T-helper 2 cell (primary cell): ENCODE results near the gene CLIC5.

Source experiments
- DNase-seq, 5 experiments: peaks; one replicate each; pipeline versions ENCODE4 v3.0.0 to v3.0.0-alpha.2; 2012 to 2022

Gene CLIC5

DNA sequence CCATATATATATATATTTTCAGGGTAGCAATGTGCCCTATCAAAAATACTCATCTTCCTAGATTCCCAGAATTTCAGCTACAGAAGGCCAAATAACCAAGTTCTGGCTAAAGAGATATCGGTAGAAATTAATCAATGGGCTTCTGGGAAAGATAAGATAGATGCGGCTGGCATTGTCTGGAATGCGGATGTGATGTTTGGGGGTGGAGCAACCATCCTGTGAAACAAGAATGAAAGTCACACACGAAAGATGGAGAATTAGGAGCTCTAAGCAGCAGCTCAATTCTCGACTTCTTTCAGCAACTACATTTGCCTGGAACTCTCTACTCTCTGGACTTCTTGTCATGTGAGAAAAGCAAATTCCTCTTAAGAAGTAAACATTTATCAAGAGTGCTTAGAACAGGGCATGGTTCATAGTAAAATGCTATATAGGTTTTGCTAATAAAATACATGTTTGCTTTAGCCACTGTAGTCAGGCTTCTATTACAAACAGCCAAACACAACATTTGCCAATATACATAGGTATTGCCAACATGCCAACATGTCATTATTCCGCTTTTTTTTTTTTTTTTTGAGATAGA lies 90.8 kb downstream of the CLIC5 start:
- no peak for DNase-seq

DNA sequence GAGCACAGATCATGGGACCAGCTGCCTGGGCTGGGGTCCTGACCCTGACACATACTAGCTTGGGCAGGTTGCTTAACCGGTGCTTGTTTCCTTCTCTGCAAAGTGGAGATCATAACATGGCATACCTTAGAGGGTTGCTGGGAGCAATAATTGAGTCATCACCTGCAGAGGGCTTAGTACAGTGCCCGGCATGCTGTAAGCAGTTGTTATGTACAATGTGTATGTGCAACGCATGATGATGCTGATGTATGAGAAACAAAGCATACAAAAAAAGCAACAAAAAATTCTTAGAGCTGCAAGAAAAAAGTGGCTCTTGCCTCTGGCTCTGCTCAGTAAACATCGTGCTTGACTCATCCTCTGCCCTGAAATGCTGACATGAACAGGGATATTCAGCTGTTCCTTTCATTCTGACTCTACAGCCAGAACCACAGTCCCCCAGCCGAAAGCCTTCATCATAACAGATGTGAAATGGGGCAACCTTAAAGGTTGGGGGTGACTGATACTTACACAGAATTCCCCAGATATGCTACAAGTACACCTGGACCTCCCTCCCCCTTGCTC lies 91.7 kb downstream of the CLIC5 start:
- peak in 2 of 5 experiments; percentile 24 to 94 for DNase-seq

DNA sequence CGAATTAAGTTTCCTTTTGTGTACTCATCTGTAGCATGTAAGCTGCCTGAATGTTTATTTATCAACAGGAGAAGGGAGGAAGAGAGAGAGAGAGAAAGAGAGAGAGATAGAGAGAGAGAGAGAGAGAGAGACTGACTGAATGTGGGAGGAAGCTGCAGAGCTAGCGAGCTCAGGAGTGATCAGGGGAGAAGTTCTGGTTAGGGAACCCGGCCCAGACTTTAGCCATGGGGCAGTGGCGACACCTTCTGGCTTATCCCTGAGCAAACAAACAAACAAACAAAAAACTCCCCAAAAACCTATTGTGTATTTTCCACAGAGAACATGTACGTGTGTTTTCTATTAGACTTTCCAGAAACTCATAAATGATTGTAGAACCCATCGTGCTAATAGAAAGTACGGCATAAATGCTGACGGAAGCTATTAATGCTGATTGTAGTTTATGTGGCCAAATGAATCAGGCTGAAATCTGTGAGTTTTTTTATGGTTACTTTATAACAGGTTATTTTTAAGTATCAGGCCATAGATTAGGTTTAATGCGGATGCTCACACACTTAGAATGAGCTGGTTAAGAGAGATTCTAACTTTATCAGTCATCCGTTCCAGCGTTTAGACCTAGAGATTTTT lies 92.8 kb downstream of the CLIC5 start:
- peak in 4 of 5 experiments; percentile 10 to 87 (median 24) for DNase-seq

DNA sequence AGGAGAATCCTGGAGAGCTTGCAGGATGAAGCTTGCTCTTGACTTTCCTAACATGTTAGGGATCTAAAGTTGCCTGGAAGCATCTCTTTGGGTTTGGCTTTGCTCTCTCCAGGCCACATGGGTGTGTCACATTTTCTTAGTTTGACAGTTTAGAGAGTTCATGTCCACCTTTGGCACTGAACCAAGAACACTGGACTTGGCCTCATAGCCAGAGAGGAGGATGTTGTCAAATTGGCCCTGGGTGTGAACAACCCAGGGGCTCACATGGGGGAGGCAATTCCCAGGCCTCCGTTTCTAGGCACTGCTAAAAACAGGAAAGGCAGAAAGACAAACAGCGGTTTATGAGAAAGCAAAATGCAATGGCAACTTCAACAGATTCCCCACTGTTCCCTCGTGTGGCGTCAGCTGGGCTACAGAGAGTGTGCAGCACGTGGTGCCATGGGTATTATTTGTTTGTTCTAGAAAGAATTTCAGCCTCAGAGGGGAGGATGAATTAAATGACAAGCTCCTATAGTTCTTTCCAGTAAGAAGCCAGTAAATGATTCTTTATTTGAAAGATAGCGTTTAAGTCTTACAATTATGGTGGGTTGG lies 93.9 kb downstream of the CLIC5 start:
- no peak for DNase-seq

DNA sequence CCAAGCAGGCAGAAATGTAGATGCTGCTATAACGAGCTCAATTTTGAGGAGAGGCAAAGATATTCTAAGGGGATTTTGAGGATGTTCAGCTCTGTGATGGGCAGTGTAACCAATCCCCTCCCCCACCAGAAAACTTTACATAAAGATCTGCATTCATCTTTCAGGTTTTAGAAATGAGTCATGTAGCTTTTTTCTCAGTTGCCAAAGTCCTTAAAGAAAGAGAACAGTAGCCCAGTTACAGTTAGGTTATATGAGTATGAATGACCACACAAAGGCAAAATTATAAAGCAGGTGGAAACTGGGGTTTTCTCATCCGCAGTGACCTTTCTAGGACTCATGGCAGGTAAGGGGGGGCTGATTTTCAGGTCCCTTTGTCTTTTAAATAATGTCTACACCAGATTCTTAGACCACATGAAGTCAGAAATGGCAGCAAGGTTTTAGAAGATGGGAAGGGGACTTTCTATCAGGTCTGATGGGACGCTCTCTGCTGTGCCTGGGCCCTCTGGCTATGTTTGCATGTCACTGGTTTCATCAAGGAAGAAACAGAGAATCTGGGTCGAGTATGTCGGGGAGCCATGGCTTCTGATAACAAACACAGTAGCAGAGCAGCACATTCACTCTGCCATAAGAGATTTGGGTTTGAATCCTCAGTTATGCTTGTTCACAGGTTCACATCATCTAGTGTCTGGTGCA lies 94.7 kb downstream of the CLIC5 start:
- DNase-seq, result peak in 1 of 5 experiments; percentile 77

DNA sequence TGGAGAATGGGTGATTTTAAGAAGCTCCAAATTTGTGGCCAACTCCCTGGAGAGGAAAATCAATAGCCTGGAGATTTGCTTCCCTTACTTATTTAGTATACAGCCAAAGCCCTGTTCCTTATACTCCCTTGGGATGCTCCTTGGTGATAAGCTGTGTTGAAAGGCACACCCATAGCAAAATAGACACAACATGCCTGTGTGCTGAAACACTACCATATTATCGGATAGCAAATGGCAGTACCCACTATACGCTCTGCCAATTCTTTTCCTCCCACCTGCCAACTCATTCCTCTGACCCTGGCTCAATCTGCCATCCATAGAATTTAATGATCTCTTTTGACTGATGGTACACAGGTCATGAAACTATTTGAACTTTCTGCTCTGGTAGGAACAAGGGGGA lies 98.2 kb downstream of the CLIC5 start:
- DNase-seq, result no peak

DNA sequence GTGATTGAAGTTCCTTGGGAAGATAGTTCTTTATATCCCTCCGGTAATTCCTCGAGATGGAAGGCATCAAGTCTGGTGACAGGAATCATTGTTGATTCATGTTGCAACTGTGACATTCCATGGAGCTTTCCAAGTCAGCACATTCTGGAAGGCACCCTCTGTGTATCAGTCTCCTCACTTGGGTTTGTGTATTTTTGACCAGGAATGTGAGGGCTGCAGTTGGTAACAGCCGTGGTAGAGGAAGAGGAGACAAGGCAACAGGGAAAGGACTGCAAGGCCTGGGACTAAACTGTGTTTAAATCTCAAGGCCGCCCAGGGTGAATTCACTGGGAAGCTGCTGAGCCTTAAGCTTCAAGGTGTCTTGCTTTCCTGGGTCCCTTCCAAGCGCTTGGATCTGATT lies 99.0 kb downstream of the CLIC5 start:
- no peak for DNase-seq

DNA sequence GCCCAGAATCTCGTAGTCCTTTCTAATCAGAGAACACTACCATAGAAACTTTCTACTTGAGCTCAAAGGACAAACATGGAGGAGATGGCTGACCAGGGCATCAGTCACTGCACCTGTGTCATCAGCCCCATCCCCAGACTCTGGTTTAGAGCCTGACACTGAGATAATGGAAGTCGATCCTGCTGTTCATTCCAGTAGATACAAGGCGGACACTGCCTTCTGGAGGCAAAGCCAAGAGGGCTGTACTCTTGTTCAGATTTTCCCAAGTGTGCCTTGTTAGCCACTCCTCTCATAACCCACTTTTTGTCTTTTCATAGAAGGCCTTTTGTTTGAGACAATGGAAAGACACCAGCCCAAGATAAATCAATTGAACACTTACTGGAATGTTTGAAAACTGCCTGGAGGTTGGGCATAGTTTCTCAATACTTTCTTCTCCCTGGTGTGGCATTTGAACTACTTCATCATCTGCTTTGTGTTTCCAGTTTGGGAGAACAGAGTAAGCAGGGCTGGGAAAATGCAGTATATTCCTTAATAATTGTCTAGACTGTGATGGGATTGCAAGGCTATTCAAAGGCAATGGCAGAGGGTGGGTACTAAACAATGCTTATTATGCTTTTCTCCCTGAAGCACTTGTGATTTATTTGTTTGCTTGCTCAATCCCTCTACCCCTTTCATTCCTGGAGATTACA lies 99.7 kb downstream of the CLIC5 start:
- no peak for DNase-seq

DNA sequence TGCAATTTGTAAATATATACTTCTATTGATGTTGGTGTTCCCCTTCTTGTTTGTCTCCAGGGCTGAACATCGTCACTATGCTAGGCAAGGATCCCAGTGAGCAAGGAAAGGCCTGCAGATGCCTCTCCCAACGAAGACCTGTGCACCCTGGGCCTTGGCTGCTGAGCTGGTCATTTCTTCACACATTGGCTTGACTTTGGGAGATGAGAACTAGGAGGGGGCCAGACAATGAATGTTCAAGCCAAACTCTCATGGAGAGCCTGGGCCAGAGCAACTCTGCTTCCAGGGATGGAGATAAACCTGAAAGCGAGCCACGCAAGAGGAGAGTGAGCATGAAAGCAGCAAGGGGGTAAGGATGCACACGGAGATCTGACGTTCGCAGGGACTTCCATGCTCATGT lies 104.0 kb downstream of the CLIC5 start:
- no peak for DNase-seq

DNA sequence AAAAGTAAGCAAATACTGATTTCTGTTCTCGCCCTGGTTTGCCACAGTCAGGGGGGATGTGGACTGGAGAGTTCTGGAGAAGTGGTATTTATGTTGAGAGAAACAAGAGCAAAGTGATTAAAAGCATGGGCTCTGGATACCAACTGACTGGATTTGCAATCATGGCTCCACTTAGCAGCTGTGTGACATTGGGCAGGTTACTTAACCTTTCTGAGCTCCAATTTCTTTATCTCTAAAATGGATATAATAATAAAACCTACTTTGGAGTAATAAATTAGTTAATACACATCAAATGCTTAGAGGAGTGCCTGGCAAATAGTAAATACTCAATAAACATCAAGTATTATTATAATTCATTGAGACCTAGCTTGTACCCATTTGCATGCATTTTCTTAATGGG lies 111.7 kb downstream of the CLIC5 start:
- DNase-seq, result no peak

DNA sequence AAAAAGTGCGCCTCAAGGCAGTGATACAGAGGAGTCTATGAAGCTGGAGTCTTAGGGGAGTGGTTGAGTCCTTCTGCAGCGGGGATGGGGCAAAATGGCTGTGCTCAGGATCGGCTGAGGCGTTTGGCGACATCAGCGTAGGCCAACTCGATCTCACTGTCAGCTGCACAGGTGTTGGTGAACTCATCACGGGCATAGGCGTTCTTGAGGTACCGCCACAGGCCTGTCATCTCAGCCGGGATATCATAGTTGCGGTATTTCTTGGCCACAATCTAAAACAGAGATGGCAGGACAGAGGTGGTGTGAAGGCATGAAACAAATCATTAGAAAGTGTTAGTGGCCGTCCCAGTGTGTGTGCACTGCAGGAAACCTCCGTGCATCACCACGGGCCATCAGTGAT lies 112.7 kb downstream of the CLIC5 start:
- DNase-seq, result no peak

DNA sequence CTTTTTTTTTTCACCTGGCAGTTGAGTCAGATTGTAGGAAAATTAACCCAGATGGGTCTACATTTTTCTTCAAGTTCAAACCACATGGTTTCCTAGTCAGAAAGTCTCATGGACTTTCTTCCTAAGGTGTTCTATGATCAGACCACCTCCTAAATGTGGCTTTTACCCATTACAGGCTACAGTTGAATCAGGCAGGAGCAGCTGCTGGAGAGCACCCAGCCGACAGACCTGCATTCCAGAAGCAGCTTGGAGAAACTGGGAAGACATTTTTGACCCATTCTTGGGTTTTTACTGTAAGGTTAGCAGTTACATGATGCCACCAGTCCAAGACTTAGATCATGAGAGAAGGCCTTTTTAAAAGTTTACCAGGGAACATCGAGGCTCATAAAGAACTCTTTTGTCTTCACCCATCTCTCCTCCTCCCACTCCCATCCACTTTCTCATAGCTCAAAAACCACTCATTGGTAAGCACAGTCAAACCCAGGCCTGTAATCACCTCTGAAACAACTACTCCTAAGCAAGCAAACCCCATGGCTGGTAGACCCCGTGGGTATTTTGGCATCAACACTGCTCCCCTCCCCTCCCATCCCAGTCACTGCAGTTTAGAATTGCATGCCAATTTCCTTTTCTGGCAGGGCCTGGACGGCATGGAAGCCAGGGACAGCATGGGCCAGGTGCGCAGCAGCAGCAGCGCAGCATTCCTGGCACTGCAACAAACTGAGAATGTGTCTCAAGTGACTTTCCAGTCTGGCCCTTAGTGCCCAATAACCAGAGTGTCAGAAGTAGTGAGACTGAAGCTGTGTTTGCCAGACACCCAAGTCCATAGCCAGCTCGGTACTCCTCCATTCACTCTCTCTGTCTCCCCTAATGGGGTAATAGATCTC lies 113.7 kb downstream of the CLIC5 start:
- DNase-seq, result no peak

DNA sequence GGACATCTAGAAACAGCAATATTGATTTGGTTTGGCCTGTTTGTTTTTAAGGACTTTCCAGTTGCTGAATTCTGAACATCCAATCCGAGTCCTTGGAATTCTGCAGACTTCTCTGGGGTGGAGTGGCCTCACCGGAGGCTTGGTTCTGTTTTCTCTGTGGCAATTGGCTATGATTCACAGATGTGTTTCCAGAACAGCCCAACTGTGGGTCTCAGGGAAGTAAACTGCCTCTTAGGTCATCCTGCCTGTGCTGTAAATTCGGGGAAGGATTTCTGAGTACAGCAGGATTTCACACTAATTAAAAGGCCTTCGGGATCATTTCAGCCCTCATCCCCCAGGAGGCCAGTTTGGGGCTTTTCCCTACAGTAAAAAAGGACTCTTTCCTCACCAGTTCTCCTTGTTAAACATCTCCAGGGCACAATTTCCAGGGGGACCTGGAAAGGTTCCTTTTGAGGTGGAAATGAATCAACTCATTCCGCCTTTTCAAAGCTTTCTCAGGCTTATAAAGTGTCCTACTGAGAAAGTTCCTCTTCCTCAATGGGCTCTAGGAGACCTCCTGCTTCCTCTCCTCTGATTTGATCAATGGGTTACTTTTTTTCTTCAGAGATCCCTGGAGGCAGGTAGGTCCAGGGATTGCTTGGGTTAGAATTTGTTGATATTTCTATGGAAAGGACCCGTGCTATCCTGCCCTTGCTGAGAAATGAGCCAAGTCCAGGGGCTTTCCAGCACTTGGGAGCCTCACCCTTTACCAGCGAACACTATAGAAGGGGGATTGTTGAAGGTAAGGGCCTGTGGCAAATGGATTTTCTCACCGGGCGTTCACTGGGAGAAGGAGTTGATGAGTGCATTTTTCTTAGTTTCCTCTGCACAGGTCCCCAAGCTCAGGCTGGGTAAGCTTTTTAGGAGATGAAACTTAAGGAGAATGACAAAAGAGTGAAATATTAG lies 114.6 kb downstream of the CLIC5 start:
- DNase-seq, result no peak

DNA sequence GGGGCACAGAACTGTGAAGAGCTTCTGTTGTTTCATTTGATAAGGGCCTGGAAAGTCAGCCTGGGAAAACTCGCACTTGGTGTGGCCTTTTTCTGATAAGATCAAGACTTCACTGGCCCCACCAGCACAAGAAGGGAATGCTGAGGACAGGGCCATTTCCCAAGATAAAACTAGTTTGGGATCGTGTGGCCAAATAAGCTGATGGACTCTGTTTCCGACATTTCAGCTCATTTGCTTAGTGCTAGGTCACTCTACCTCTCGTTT lies 116.0 kb downstream of the CLIC5 start:
- DNase-seq, result no peak

DNA sequence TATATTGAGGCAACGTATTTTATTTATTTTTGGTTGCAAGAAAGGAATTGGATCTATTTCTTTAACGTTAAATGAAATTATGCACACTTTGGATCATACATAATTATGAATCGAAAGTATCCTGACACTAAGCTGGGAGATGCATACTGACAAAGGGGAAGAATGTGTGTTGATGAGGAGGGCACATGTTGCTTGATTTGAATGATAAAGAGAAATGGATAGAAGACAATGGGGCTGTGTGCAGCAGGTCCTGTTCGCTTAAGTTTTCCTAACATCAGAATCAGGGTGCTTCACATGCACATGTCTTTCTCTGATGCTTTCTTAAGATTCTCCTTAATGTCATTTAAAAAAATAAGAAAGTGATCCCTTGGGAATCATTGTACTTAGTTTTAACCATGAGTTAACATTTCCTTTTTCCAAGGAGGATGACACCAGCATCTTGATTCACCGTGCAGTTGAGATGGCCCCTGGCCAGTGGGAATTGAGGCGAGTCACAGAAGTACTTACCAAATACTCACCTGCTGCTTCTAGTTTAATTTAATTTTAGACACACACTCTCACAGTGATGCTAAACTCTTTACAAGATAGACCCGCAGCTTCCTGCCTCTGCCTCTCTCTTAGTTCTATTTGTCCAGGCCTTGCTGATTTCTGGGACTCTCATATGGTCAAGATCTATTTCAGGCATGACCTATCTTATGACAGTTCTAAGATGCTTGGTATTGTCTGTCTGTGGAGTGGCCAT lies 116.5 kb downstream of the CLIC5 start:
- DNase-seq, result no peak

DNA sequence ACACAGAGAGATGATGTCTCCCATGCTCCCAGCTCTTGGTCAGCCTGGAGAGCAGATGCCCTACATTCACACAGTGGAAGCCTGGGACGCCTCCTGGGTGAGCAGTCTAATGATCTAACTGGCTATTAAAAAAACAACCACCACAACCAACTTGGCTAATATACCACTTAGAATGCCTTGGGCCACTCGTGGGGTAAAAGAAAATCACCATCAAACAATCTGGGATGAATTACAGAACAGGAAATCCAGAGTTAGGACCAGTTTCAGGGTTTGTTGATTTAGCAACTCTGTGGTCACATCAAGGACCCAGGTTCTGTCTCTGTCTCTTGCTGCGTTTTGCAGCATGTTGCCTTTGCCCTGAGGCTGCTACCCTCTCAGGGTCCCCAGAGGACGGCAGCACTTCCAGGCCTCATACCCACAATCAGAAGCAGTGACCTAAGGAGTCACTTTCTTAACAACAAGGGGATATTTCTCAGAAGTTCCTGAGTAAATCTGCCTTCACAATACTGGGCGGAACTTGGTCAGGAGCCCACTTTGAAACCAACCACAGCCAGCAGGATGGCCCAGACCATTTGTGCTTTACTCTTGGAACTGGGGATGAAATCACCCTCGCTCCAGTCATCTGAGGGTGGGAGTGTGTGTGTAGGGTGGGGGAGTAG lies 118.7 kb downstream of the CLIC5 start:
- peak in 1 of 5 experiments; percentile 15 for DNase-seq

DNA sequence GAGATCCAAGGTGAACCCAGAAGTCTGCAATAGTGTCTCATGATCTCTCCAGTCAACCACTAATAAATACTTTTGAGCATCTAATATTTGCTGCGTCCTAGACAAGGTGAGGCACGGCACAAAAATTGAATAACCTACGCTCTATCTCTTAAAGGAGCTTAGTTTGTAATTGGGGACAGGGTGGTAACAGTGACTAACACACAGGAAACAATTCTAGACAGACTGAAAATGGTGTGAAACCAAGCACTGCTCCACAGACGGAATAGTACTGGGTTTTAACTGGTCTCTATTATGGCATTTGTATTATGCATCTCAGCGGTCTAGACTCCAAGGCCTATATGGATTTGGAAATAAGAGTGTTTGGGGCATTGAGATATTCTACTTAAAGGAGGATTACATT lies 120.1 kb downstream of the CLIC5 start:
- peak in 2 of 5 experiments; percentile 10 to 42 for DNase-seq

DNA sequence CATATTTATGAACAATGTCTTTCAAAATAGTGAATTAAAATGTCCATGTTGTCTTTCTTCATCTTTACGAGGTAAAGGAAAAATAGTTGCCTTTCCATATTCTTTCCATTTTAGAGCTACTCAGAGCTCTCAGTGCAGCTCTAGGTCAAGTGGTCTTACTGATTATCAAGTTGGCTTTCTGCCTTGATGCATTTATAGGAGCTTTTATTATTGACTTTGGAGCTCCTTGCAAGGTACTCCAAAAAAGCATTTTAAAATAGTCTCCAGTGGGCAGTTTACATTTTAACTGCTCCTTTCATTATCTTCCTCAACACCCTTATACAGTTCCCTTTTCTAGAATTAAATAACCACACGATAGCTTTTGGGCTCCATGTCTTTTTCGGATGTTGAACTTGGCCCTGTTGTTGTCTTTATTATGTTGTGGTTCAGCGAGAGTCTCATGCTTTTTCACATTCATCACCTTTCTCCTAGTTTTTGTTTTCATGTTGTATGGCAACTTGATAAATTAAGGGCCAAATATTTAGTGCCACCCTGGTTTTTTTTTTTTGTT lies 122.9 kb downstream of the CLIC5 start:
- DNase-seq, result no peak

DNA sequence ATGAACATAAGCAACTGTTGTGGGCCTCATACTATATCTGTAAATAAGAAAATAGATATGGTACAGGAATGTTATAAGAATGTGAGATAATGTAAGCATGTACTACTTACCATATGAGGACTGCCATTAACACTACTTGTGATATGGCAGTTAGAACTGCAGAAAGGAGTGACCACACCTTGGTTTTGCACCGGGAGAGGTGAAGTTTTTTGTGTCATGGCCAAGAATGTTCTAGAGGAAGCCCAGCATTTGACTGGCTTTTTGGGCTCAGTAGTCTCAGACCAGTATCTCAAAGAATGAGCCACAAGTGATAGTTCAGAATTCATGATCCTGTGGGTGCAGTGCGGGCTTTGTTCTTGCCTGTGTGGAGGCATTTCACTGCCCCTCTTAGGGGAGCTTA lies 123.5 kb downstream of the CLIC5 start:
- no peak for DNase-seq
